Nephron (organoid): ENCODE data around the gene IFNGR1.

Source experiments
- H3K27ac Mint-ChIP-seq, 3 experiments: 2 replicates each; pipeline ENCODE4 v1.8.0; 2020; ENCODE audit warnings: mixed read lengths in 3 of 3, mild to moderate bottlenecking in 2 of 3, moderate library complexity in 1 of 3
- H3K27me3 Mint-ChIP-seq: 2 replicates; pipeline ENCODE4 v1.8.0; 2021; ENCODE audit warnings: low read depth, mild to moderate bottlenecking, moderate library complexity, mixed read lengths
- H3K36me3 Mint-ChIP-seq: 2 replicates; pipeline ENCODE4 v1.8.0; 2020; ENCODE audit warnings: low read depth, mixed read lengths
- H3K4me1 Mint-ChIP-seq: 2 replicates; pipeline ENCODE4 v1.8.0; 2020; ENCODE audit warnings: mixed read lengths
- H3K4me3 Mint-ChIP-seq, 3 experiments: 2 replicates each; pipeline ENCODE4 v1.8.0; 2020; ENCODE audit warnings: mild to moderate bottlenecking in 3 of 3, mixed read lengths in 3 of 3, moderate library complexity in 2 of 3
- H3K9me3 Mint-ChIP-seq: 2 replicates; pipeline ENCODE4 v1.8.0; 2020; ENCODE audit warnings: mixed read lengths
- CTCF ChIP-seq, 3 experiments: fragments of 200-600 bp; sonication (generic); IDR thresholded peaks; one replicate each; pipeline ENCODE4 v1.5.0; 2021; ENCODE audit warnings: antibody characterized with exemption in 3 of 3; ENCODE audit not compliant: unreplicated experiment in 3 of 3

Gene IFNGR1

GRCh38 chr6:137241481-137242038 is 22.4 kb upstream of the IFNGR1 start:
- Mint-ChIP-seq H3K4me3 (no peak overlapping the region), H3K36me3 (no peaks in the 10 kb centered on the region), H3K9me3 (peaks cover 5% of the 10 kb centered on the region), H3K4me1 (no peaks in the 10 kb centered on the region), H3K27ac (no peak overlapping the region), H3K27me3 (no peaks in the 10 kb centered on the region)
- TF ChIP-seq CTCF (IDR thresholded peaks at IDR 0.05; ENCODE audit: unreplicated experiment in 3 of 3), result no peak

- TF ChIP-seq CTCF (IDR thresholded peaks at IDR 0.05; ENCODE audit: unreplicated experiment in 3 of 3), result no peak
- Mint-ChIP-seq H3K4me1 (no peaks in the 10 kb centered on the region), H3K9me3 (peaks cover 5% of the 10 kb centered on the region), H3K4me3 (no peak overlapping the region), H3K27me3 (peaks cover 3% of the 10 kb centered on the region), H3K27ac (no peak overlapping the region), H3K36me3 (no peaks in the 10 kb centered on the region)
Measured at GRCh38 chr6:137240168-137240567, 21.0 kb upstream of the IFNGR1 start.

- peaks cover 5% of the 10 kb centered on the region for H3K9me3 Mint-ChIP-seq
- H3K27me3 Mint-ChIP-seq, result peaks cover 3% of the 10 kb centered on the region
- H3K36me3 Mint-ChIP-seq, result no peaks in the 10 kb centered on the region
- no peak overlapping the region for H3K27ac Mint-ChIP-seq
- H3K4me1 Mint-ChIP-seq, result peaks cover 10% of the 10 kb centered on the region
- TF ChIP-seq CTCF (IDR thresholded peaks at IDR 0.05; ENCODE audit: unreplicated experiment in 3 of 3), result no peak
- no peak overlapping the region for H3K4me3 Mint-ChIP-seq
Measured at GRCh38 chr6:137237413-137238170, 18.4 kb upstream of the IFNGR1 start.

GRCh38 chr6:137236581-137237355 is 17.6 kb upstream of the IFNGR1 start:
- Mint-ChIP-seq H3K27ac (no peak overlapping the region), H3K9me3 (peaks cover 5% of the 10 kb centered on the region), H3K36me3 (no peaks in the 10 kb centered on the region), H3K4me3 (no peak overlapping the region), H3K4me1 (peaks cover 10% of the 10 kb centered on the region), H3K27me3 (peaks cover 3% of the 10 kb centered on the region)
- no peak for TF ChIP-seq CTCF (IDR thresholded peaks at IDR 0.05; ENCODE audit: unreplicated experiment in 3 of 3)

- peaks cover 10% of the 10 kb centered on the region for H3K4me1 Mint-ChIP-seq
- H3K36me3 Mint-ChIP-seq, result no peaks in the 10 kb centered on the region
- no peak overlapping the region for H3K4me3 Mint-ChIP-seq
Measured at GRCh38 chr6:137235686-137236085, 16.5 kb upstream of the IFNGR1 start.

More at GRCh38 chr6:137235686-137236085, 16.5 kb upstream of the IFNGR1 start:
- Mint-ChIP-seq H3K9me3 (peaks cover 5% of the 10 kb centered on the region), H3K27ac (no peak overlapping the region), H3K27me3 (peaks cover 3% of the 10 kb centered on the region)
- TF ChIP-seq CTCF (IDR thresholded peaks at IDR 0.05; ENCODE audit: unreplicated experiment in 3 of 3), result no peak
